ENCODE measurements around the gene C3orf33. TPM values are rescaled to one million over a fixed set of nuclear protein-coding genes. Genes with fewer than 3 reads are reported as not detected.

Gene C3orf33
- polyA plus RNA-seq, 2 of the 4 experiments (the other 2 are of a cell fraction) = 8.3 to 11.1 TPM

DNA sequence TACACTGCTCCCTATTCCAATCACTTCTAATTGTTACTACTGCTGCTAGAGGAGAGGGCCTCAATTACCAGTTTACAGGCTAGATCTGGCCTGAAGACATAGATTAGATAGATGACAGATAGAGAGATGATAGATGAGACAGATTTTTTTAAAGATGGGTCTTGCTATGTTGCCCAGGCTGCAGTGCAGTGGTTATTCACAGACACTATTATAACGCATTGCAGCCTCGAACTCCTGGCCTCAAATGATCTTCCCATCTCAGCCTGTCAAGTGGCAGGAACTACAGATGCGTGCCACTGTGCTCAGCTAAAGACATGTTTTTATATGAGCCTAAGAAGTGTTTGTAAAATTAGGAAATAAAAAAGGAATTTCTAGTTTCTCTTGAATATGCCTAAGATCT is 41.9 kb upstream of the C3orf33 start:
- 93% methylated on average over 3 of the region's 3 CpGs for WGBS (ENCODE audit: missing lambda C conversion rate)
- ATAC-seq (no peak), DNase-seq (ENCODE audit: low read depth in 1 of 2, low spot score in 1 of 2) (no peak), FAIRE-seq (no peak)
- TF ChIP-seq JUN (IDR thresholded peaks at IDR 0.05) (no peak), POLR2A (IDR thresholded peaks at IDR 0.05; ENCODE audit: low read length) (no peak), FOSL2 (IDR thresholded peaks at IDR 0.05) (no peak), FOSL2 (CRISPR knock-in tag; IDR thresholded peaks at IDR 0.05) (no peak)
- peaks cover 16% of the 10 kb centered on the region for H3K4me1 ChIP-seq
- H3K4me2 ChIP-seq = no peak overlapping the region
- no peaks in the 10 kb centered on the region for H3K9me3 ChIP-seq
- H3K4me3 ChIP-seq = no peak overlapping the region
- POLR2A ChIA-PET = no interaction called here
- no peak overlapping the region for H3K27ac ChIP-seq
- CTCF ChIA-PET = interaction anchor here (7.1 kb wide), 1 partner anchor 42 kb away, joined by 40 read pairs; the partner anchor contains the start of gene C3orf33

DNA sequence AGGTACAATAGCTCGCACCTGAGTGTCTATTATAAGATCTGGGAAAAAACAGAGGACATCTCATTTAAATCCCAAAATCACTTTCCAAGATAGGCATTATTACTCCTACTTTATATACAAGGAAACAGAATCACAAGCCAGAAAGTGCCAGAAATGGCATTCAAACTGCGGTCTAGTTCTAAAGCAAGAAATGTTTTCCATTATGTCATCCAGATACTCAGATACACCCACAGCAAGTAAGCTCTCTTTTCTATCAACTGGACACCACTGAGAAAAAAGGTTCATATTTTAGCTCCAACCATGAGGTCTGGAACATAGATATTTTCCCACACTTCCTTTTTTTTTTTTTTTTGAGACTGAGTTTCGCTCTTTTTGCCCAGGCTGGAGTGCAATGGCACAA is 40.0 kb upstream of the C3orf33 start:
- Histone ChIP-seq H3K9me3 (no peaks in the 10 kb centered on the region), H3K4me1 (peaks cover 2% of the 10 kb centered on the region; the same call in 2 of the 3 replicates), H3K4me2 (no peak overlapping the region), H3K27ac (no peak overlapping the region), H3K4me3 (no peak overlapping the region)
- 97% methylated on average over 3 of the region's 3 CpGs for WGBS (ENCODE audit: missing lambda C conversion rate)
- no peak for DNase-seq (ENCODE audit: low read depth in 1 of 2, low spot score in 1 of 2)
- ATAC-seq = no peak
- no peak for FAIRE-seq
- CTCF ChIA-PET = interaction anchor here (1.3 kb wide), 1 partner anchor 40 kb away, joined by 6 read pairs; the partner anchor contains the start of gene C3orf33
- POLR2A ChIA-PET = no interaction called here
- TF ChIP-seq CHD2 (IDR thresholded peaks at IDR 0.05; ENCODE audit: low read length, partially characterized antibody) = no peak
- no peak for TF ChIP-seq FOSL2 (IDR thresholded peaks at IDR 0.05)
- no peak for TF ChIP-seq FOSL2 (CRISPR knock-in tag; IDR thresholded peaks at IDR 0.05)
- TF ChIP-seq USF2 (IDR thresholded peaks at IDR 0.05) = no peak
- TF ChIP-seq PBX3 (IDR thresholded peaks at IDR 0.05) = no peak
- TF ChIP-seq ESRRA (IDR thresholded peaks at IDR 0.05; ENCODE audit: borderline replicate concordance, low read length) = no peak
- no peak for TF ChIP-seq NR3C1 (IDR thresholded peaks at IDR 0.05)
- TF ChIP-seq, protein P1, sequence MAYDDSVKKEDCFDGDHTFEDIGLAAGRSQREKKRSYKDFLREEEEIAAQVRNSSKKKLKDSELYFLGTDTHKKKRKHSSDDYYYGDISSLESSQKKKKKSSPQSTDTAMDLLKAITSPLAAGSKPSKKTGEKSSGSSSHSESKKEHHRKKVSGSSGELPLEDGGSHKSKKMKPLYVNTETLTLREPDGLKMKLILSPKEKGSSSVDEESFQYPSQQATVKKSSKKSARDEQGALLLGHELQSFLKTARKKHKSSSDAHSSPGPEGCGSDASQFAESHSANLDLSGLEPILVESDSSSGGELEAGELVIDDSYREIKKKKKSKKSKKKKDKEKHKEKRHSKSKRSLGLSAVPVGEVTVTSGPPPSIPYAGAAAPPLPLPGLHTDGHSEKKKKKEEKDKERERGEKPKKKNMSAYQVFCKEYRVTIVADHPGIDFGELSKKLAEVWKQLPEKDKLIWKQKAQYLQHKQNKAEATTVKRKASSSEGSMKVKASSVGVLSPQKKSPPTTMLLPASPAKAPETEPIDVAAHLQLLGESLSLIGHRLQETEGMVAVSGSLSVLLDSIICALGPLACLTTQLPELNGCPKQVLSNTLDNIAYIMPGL (CRISPR knock-in tag; IDR thresholded peaks at IDR 0.05; ENCODE audit: borderline replicate concordance) = no peak
- no peak for TF ChIP-seq HEYL (CRISPR knock-in tag; IDR thresholded peaks at IDR 0.05)
- no peak for TF ChIP-seq RFX5 (IDR thresholded peaks at IDR 0.05)
- no peak for TF ChIP-seq HDAC2 (IDR thresholded peaks at IDR 0.05)
- no peak for TF ChIP-seq JUN (IDR thresholded peaks at IDR 0.05)
- TF ChIP-seq, protein P2, sequence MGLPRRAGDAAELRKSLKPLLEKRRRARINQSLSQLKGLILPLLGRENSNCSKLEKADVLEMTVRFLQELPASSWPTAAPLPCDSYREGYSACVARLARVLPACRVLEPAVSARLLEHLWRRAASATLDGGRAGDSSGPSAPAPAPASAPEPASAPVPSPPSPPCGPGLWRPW (IDR thresholded peaks at IDR 0.05) = no peak

DNA sequence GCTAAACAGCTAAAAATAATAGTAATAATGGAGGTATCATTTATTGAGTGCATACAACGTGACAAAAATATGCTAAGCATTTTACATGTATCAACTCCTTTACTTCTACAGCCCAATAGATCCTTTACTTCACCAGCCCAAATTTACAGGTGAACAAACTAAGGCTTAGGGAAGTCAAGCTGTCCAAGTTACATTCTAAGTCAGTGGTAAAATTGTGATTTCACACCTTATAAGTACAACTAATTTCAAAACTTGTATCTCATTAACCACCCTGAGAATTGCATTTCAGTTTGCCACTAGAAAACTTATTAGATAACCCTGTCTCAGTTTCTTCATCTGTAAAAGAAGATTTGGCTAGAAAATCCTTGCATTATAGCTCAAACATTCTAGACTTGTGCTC is 37.5 kb upstream of the C3orf33 start:
- no peak overlapping the region for H3K4me3 ChIP-seq
- no peaks in the 10 kb centered on the region for H3K4me1 ChIP-seq
- FAIRE-seq (no peak), ATAC-seq (no peak), DNase-seq (ENCODE audit: low read depth in 1 of 2, low spot score in 1 of 2) (no peak)
- H3K4me2 ChIP-seq = no peak overlapping the region
- WGBS (ENCODE audit: missing lambda C conversion rate) = 53% methylated on average over 1 of the region's 1 CpG
- POLR2A ChIA-PET = no interaction called here
- CTCF ChIA-PET = interaction anchor here (1.1 kb wide), 1 partner anchor 38 kb away, joined by 4 read pairs; the partner anchor contains the start of gene C3orf33
- H3K9me3 ChIP-seq = no peaks in the 10 kb centered on the region
- H3K27ac ChIP-seq = no peak overlapping the region
- TF ChIP-seq, protein P3, sequence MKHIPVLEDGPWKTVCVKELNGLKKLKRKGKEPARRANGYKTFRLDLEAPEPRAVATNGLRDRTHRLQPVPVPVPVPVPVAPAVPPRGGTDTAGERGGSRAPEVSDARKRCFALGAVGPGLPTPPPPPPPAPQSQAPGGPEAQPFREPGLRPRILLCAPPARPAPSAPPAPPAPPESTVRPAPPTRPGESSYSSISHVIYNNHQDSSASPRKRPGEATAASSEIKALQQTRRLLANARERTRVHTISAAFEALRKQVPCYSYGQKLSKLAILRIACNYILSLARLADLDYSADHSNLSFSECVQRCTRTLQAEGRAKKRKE (CRISPR knock-in tag; IDR thresholded peaks at IDR 0.05; ENCODE audit: low read depth) = no peak
- TF ChIP-seq ZSCAN20 (CRISPR knock-in tag; IDR thresholded peaks at IDR 0.05) (no peak), REST (IDR thresholded peaks at IDR 0.05) (no peak), POLR2AphosphoS2 (conservative IDR thresholded peaks at IDR 0.05; ENCODE audit: low read length) (no peak), E2F6 (IDR thresholded peaks at IDR 0.05; ENCODE audit: borderline replicate concordance, low read depth) (no peak), BHLHE40 (IDR thresholded peaks at IDR 0.05; ENCODE audit: low read depth, low read length) (no peak), ESRRA (IDR thresholded peaks at IDR 0.05; ENCODE audit: borderline replicate concordance, low read length) (no peak), RARB (CRISPR knock-in tag; IDR thresholded peaks at IDR 0.05) (no peak), ZNF302 (CRISPR knock-in tag; IDR thresholded peaks at IDR 0.05) (no peak), HEYL (CRISPR knock-in tag; IDR thresholded peaks at IDR 0.05) (no peak), HOXA7 (CRISPR knock-in tag; IDR thresholded peaks at IDR 0.05) (no peak), CBX8 (IDR thresholded peaks at IDR 0.05) (no peak), FOXS1 (CRISPR knock-in tag; IDR thresholded peaks at IDR 0.05) (no peak), POLR2A (IDR thresholded peaks at IDR 0.05; ENCODE audit: low read length) (no peak)
- TF ChIP-seq, protein P2 (IDR thresholded peaks at IDR 0.05) = no peak

Measured in A549 (cell line).